Activated T-helper 2 cell treated with anti-CD3 and anti-CD28 coated beads, Interferon-gamma antibody, Interleukin-2, Interleukin-4, amounts not matched to agents 10 μg/mL and 5 μg/mL and 100 μg/mL, durations not matched to agents 14 hours and 24 hours and 36 hours (primary cell): Measurements from ENCODE around the gene LGALS3BP. TPM values are rescaled to one million over a fixed set of nuclear protein-coding genes. Genes with fewer than 3 reads are reported as not detected.
"Not testable (repeated sequence)": the region's sequence is repeated elsewhere in the genome, so short reads cannot be mapped to it uniquely, and the experiment has no call there.

Source experiments
- DNase-seq: peaks from one replicate; pipeline ENCODE4 v3.0.0; 2021; ENCODE audit warnings: low spot score
- H3K27ac Mint-ChIP-seq: one replicate; pipeline ENCODE4 v1.8.0; 2021; ENCODE audit warnings: mixed read lengths
- H3K27me3 Mint-ChIP-seq: one replicate; pipeline ENCODE4 v1.8.0; 2021; ENCODE audit warnings: low read depth, mixed read lengths
- H3K36me3 Mint-ChIP-seq: one replicate; pipeline ENCODE4 v1.8.0; 2021; ENCODE audit warnings: low read depth, mixed read lengths
- H3K4me1 Mint-ChIP-seq: one replicate; pipeline ENCODE4 v1.8.0; 2021; ENCODE audit warnings: low read depth, mixed read lengths
- H3K4me3 Mint-ChIP-seq: one replicate; pipeline ENCODE4 v1.8.0; 2021; ENCODE audit warnings: low read depth, mild to moderate bottlenecking, moderate library complexity, mixed read lengths
- H3K9me3 Mint-ChIP-seq: one replicate; pipeline ENCODE4 v1.8.0; 2021; ENCODE audit warnings: mixed read lengths
- intact Hi-C: fragments of 100-400 bp; cut with micrococcal nuclease; formaldehyde crosslinking; loops from one replicate; pipeline ENCODE4 v1.15.1; 2023
- total RNA-seq: library from RNA; stranded (reverse); gene quantifications from 2 replicates; pipeline ENCODE4 v1.2.3, GENCODE V29; 2022

The LGALS3BP gene
- total RNA-seq, 1 donor from 2014 or later: 57.5 TPM

GRCh38 chr17:79021929-79022328 is 42.2 kb upstream of the LGALS3BP start:
- H3K4me3 Mint-ChIP-seq, H3K36me3 Mint-ChIP-seq, H3K9me3 Mint-ChIP-seq, DNase-seq, intact Hi-C loops, H3K4me1 Mint-ChIP-seq, H3K27ac Mint-ChIP-seq: not testable (repeated sequence)
- peaks cover 51% of the 10 kb centered on the region for H3K27me3 Mint-ChIP-seq

- Mint-ChIP-seq H3K4me3 (no peak overlapping the region), H3K27ac (no peak overlapping the region), H3K9me3 (no peaks in the 10 kb centered on the region), H3K36me3 (no peaks in the 10 kb centered on the region), H3K27me3 (peaks cover 44% of the 10 kb centered on the region), H3K4me1 (peaks cover 4% of the 10 kb centered on the region)
- intact Hi-C loops: no loop called here
- no peak for DNase-seq
Measured at GRCh38 chr17:79020631-79021301, 41.0 kb upstream of the LGALS3BP start.

- DNase-seq: no peak
- Mint-ChIP-seq H3K4me3 (no peak overlapping the region), H3K4me1 (peaks cover 4% of the 10 kb centered on the region), H3K27ac (no peak overlapping the region), H3K9me3 (no peaks in the 10 kb centered on the region), H3K27me3 (peaks cover 38% of the 10 kb centered on the region), H3K36me3 (no peaks in the 10 kb centered on the region)
- intact Hi-C loops: no loop called here
Measured at GRCh38 chr17:79019632-79020584, 40.2 kb upstream of the LGALS3BP start.

GRCh38 chr17:79019261-79019631 is 39.5 kb upstream of the LGALS3BP start:
- no peak overlapping the region for H3K4me3 Mint-ChIP-seq
- no peak overlapping the region for H3K27ac Mint-ChIP-seq
- no peaks in the 10 kb centered on the region for H3K36me3 Mint-ChIP-seq
- no peak for DNase-seq
- H3K4me1 Mint-ChIP-seq: peaks cover 2% of the 10 kb centered on the region
- H3K27me3 Mint-ChIP-seq: peaks cover 34% of the 10 kb centered on the region
- H3K9me3 Mint-ChIP-seq: peaks cover under 1% of the 10 kb centered on the region
- intact Hi-C loops: no loop called here

GRCh38 chr17:79018370-79018695 is 38.6 kb upstream of the LGALS3BP start:
- H3K4me1 Mint-ChIP-seq: no peaks in the 10 kb centered on the region

GRCh38 chr17:79017546-79018369 is 38.0 kb upstream of the LGALS3BP start:
- Mint-ChIP-seq H3K9me3 (peaks cover 12% of the 10 kb centered on the region), H3K4me1 (no peaks in the 10 kb centered on the region), H3K27me3 (peaks cover 25% of the 10 kb centered on the region), H3K27ac (no peak overlapping the region), H3K4me3 (no peak overlapping the region), H3K36me3 (no peaks in the 10 kb centered on the region)
- DNase-seq: no peak
- intact Hi-C loops: no loop called here

More at GRCh38 chr17:79018370-79018695, 38.6 kb upstream of the LGALS3BP start:
- H3K27me3 Mint-ChIP-seq: peaks cover 30% of the 10 kb centered on the region
- intact Hi-C loops: no loop called here
- peaks cover 6% of the 10 kb centered on the region for H3K9me3 Mint-ChIP-seq
- H3K4me3 Mint-ChIP-seq: no peak overlapping the region
- no peaks in the 10 kb centered on the region for H3K36me3 Mint-ChIP-seq
- no peak for DNase-seq
- H3K27ac Mint-ChIP-seq: no peak overlapping the region

GRCh38 chr17:79014158-79014758 is 34.5 kb upstream of the LGALS3BP start:
- Mint-ChIP-seq H3K4me1 (peaks cover 5% of the 10 kb centered on the region), H3K27ac (no peak overlapping the region), H3K9me3 (peaks cover 13% of the 10 kb centered on the region), H3K27me3 (peaks cover 7% of the 10 kb centered on the region), H3K4me3 (no peak overlapping the region), H3K36me3 (no peaks in the 10 kb centered on the region)
- intact Hi-C loops: no loop called here
- no peak for DNase-seq

- H3K4me3 Mint-ChIP-seq: no peak overlapping the region
Measured at GRCh38 chr17:79012563-79013134, 32.9 kb upstream of the LGALS3BP start.

GRCh38 chr17:79011451-79012147 is 31.9 kb upstream of the LGALS3BP start:
- no peak for DNase-seq
- peaks cover 3% of the 10 kb centered on the region for H3K27me3 Mint-ChIP-seq
- H3K9me3 Mint-ChIP-seq: peaks cover 13% of the 10 kb centered on the region
- peaks cover 27% of the 10 kb centered on the region for H3K4me1 Mint-ChIP-seq
- H3K36me3 Mint-ChIP-seq: peaks cover 17% of the 10 kb centered on the region
- no peak overlapping the region for H3K4me3 Mint-ChIP-seq
- H3K27ac Mint-ChIP-seq: no peak overlapping the region
- intact Hi-C loops: no loop called here

More at GRCh38 chr17:79012563-79013134, 32.9 kb upstream of the LGALS3BP start:
- intact Hi-C loops: no loop called here
- peaks cover 8% of the 10 kb centered on the region for H3K36me3 Mint-ChIP-seq
- no peak overlapping the region for H3K27ac Mint-ChIP-seq
- DNase-seq: no peak
- H3K4me1 Mint-ChIP-seq: peaks cover 18% of the 10 kb centered on the region
- peaks cover 13% of the 10 kb centered on the region for H3K9me3 Mint-ChIP-seq
- H3K27me3 Mint-ChIP-seq: peaks cover 3% of the 10 kb centered on the region

- Mint-ChIP-seq H3K4me1 (peaks cover 37% of the 10 kb centered on the region), H3K36me3 (peaks cover 17% of the 10 kb centered on the region), H3K27me3 (peaks cover 3% of the 10 kb centered on the region), H3K4me3 (peak overlapping the region; percentile 82), H3K27ac (peak overlapping the region; percentile 79), H3K9me3 (peaks cover 13% of the 10 kb centered on the region)
- DNase-seq: no peak
- intact Hi-C loops: no loop called here
Measured at GRCh38 chr17:79010304-79010646, 30.6 kb upstream of the LGALS3BP start.

- DNase-seq: peak; percentile 86
- intact Hi-C loops: no loop called here
- H3K27ac Mint-ChIP-seq: peak within 1 kb of the TSS; percentile 85
- peaks cover 17% of the 10 kb centered on the region for H3K36me3 Mint-ChIP-seq
- H3K4me1 Mint-ChIP-seq: peaks cover 38% of the 10 kb centered on the region
- H3K27me3 Mint-ChIP-seq: peaks cover 3% of the 10 kb centered on the region
- H3K9me3 Mint-ChIP-seq: peaks cover 13% of the 10 kb centered on the region
- H3K4me3 Mint-ChIP-seq: peak within 1 kb of the TSS; percentile 85
Measured at GRCh38 chr17:79009397-79010303, 29.9 kb upstream of the LGALS3BP start, which contains the start of gene CANT1. Gene CANT1, minus strand, starts transcription at chr17:79009764. Its CDS starts 12,142 bp downstream, at chr17:78997622.
